IPS DF 4.7 (cell line): ENCODE data around the gene CDR2L.
"Not testable (repeated sequence)": the region's sequence is repeated elsewhere in the genome, so short reads cannot be mapped to it uniquely, and the experiment has no call there.

Experiments
- DNase-seq: peaks from one replicate; pipeline ENCODE4 v3.0.0-alpha.2; 2013; ENCODE audit warnings: low spot score; ENCODE audit errors: extremely low read depth

CDR2L gene

GRCh38 chr17:75009139-75009724 is 21.8 kb downstream of the CDR2L start:
- no peak for DNase-seq

- no peak for DNase-seq
Observed at GRCh38 chr17:75010683-75011400, 23.4 kb downstream of the CDR2L start.

- no peak for DNase-seq
Observed at GRCh38 chr17:75011401-75012095, 24.1 kb downstream of the CDR2L start.

GRCh38 chr17:75012096-75012345 is 24.6 kb downstream of the CDR2L start:
- DNase-seq: no peak

GRCh38 chr17:75012346-75013091 is 25.1 kb downstream of the CDR2L start, which contains the start of gene MRPL58:
Gene MRPL58 (plus strand): TSS chr17:75012670. CDS start chr17:75012687, 17 bp downstream.
- no peak for DNase-seq

- DNase-seq: no peak
Observed at GRCh38 chr17:75013092-75013559, 25.7 kb downstream of the CDR2L start.

GRCh38 chr17:75019146-75019545 is 31.7 kb downstream of the CDR2L start:
- DNase-seq: no peak

GRCh38 chr17:75019710-75020109 is 32.3 kb downstream of the CDR2L start:
- no peak for DNase-seq

- no peak for DNase-seq
Observed at GRCh38 chr17:75020331-75021110, 33.1 kb downstream of the CDR2L start.

GRCh38 chr17:75024686-75025397 is 37.4 kb downstream of the CDR2L start:
- no peak for DNase-seq

GRCh38 chr17:75025398-75025734 is 37.9 kb downstream of the CDR2L start:
- not testable (repeated sequence) for DNase-seq

- DNase-seq: not testable (repeated sequence)
Observed at GRCh38 chr17:75026650-75027049, 39.2 kb downstream of the CDR2L start.

GRCh38 chr17:75030161-75030560 is 42.7 kb downstream of the CDR2L start:
- DNase-seq: no peak

- DNase-seq: no peak
Observed at GRCh38 chr17:75031972-75032719, 44.7 kb downstream of the CDR2L start.

- DNase-seq: no peak
Observed at GRCh38 chr17:75032720-75033280, 45.4 kb downstream of the CDR2L start.

- no peak for DNase-seq
Observed at GRCh38 chr17:75033346-75034235, 46.2 kb downstream of the CDR2L start.

GRCh38 chr17:75034236-75034908 is 46.9 kb downstream of the CDR2L start:
- no peak for DNase-seq
